HG02870 (cell line): ENCODE measurements around the gene CLDN6.
"Not testable (repeated sequence)": the region's sequence is repeated elsewhere in the genome, so short reads cannot be mapped to it uniquely, and the experiment has no call there.

Experiments used
- ATAC-seq: cut with Tn5 transposase; IDR thresholded peaks from one replicate; pipeline ENCODE4 v1.9.1; 2021; ENCODE audit warnings: mild to moderate bottlenecking, moderate library complexity; ENCODE audit not compliant: unreplicated experiment

CLDN6 gene

GRCh38 chr16:3052571-3053329, 34.8 kb upstream of the CLDN6 start:
- ATAC-seq: not testable (repeated sequence)

- ATAC-seq: no peak
Observed at GRCh38 chr16:3051494-3051893, 33.5 kb upstream of the CLDN6 start.

GRCh38 chr16:3051009-3051408, 33.0 kb upstream of the CLDN6 start:
- no peak for ATAC-seq

GRCh38 chr16:3050487-3050886, 32.5 kb upstream of the CLDN6 start:
- ATAC-seq: no peak

- no peak for ATAC-seq
Observed at GRCh38 chr16:3049921-3050481, 32.0 kb upstream of the CLDN6 start.

GRCh38 chr16:3047387-3047720, 29.4 kb upstream of the CLDN6 start:
- ATAC-seq: no peak

GRCh38 chr16:3046641-3047386, 28.8 kb upstream of the CLDN6 start:
- ATAC-seq: no peak

- ATAC-seq: no peak
Observed at GRCh38 chr16:3045758-3046640, 28.0 kb upstream of the CLDN6 start, which contains the start of gene MMP25. Gene MMP25, plus strand, starts transcription at chr16:3046561. Its CDS starts 357 bp downstream, at chr16:3046918.

GRCh38 chr16:3044708-3045107, 26.7 kb upstream of the CLDN6 start:
- no peak for ATAC-seq

- ATAC-seq: no peak
Observed at GRCh38 chr16:3042376-3042775, 24.4 kb upstream of the CLDN6 start.

- ATAC-seq: no peak
Observed at GRCh38 chr16:3038896-3039295, 20.9 kb upstream of the CLDN6 start.

- no peak for ATAC-seq
Observed at GRCh38 chr16:3038256-3038655, 20.3 kb upstream of the CLDN6 start.

GRCh38 chr16:3036726-3037315, 18.8 kb upstream of the CLDN6 start, which contains the start of gene BICDL2:
Gene BICDL2, minus strand, starts transcription at chr16:3036944. Its CDS starts 1,448 bp downstream, at chr16:3035496.
- ATAC-seq: no peak

- ATAC-seq: no peak
Observed at GRCh38 chr16:3035972-3036725, 18.2 kb upstream of the CLDN6 start.

GRCh38 chr16:3035289-3035971, 17.4 kb upstream of the CLDN6 start:
- ATAC-seq: no peak

- ATAC-seq: no peak
Observed at GRCh38 chr16:3032624-3033023, 14.6 kb upstream of the CLDN6 start.

- no peak for ATAC-seq
Observed at GRCh38 chr16:3030222-3031212, 12.5 kb upstream of the CLDN6 start.
